DOHH2 (cell line): Measurements from ENCODE around the gene MPHOSPH9.

Experiments used
- H3F3A ChIP-seq: fragments of 200-600 bp; sonication (generic), shearing (Covaris generic); 2 replicates; pipeline ENCODE4 v1.6.0; 2016; ENCODE audit warnings: antibody characterized with exemption, mild to moderate bottlenecking; ENCODE audit not compliant: control insufficient read depth, insufficient read depth
- H3K27ac ChIP-seq: fragments of 200-600 bp; sonication (generic); 2 replicates; pipeline ENCODE4 v1.5.1; 2014; ENCODE audit warnings: low read depth, mild to moderate bottlenecking, low read length, moderate library complexity
- H3K27me3 ChIP-seq: fragments of 200-600 bp; sonication (generic); 2 replicates; pipeline ENCODE4 v1.6.1; 2014; ENCODE audit warnings: mild to moderate bottlenecking, low read length, mixed read lengths; ENCODE audit not compliant: control insufficient read depth
- H3K36me3 ChIP-seq: fragments of 200-600 bp; sonication (generic); 2 replicates; pipeline ENCODE4 v1.6.1; 2014; ENCODE audit warnings: mild to moderate bottlenecking, low read length, moderate library complexity, mixed read lengths; ENCODE audit not compliant: control insufficient read depth
- H3K4me1 ChIP-seq: fragments of 200-600 bp; sonication (generic); 2 replicates; pipeline ENCODE4 v1.6.1; 2014; ENCODE audit warnings: mild to moderate bottlenecking, low read length, mixed read lengths; ENCODE audit not compliant: control insufficient read depth
- H3K4me2 ChIP-seq: fragments of 200-600 bp; sonication (generic); 2 replicates; pipeline ENCODE4 v1.6.0; 2014; ENCODE audit warnings: mild to moderate bottlenecking, low read length, moderate library complexity
- H3K4me3 ChIP-seq: fragments of 200-600 bp; sonication (generic); 2 replicates; pipeline ENCODE4 v1.5.1; 2014; ENCODE audit warnings: mild to moderate bottlenecking, low read length, mixed read lengths
- H3K79me2 ChIP-seq: fragments of 200-600 bp; sonication (generic); 2 replicates; pipeline ENCODE4 v1.6.1; 2014; ENCODE audit warnings: mild to moderate bottlenecking, low read length, mixed read lengths; ENCODE audit not compliant: control insufficient read depth
- H3K9me2 ChIP-seq: fragments of 200-600 bp; sonication (generic); replicated peaks from 2 replicates; pipeline ENCODE4 v1.6.1; 2014; ENCODE audit warnings: mild to moderate bottlenecking, low read length, mixed read lengths; ENCODE audit not compliant: control insufficient read depth
- H3K9me3 ChIP-seq: fragments of 200-600 bp; sonication (generic); 2 replicates; pipeline ENCODE4 v1.6.1; 2014; ENCODE audit warnings: antibody characterized with exemption, low read length, mixed read lengths; ENCODE audit not compliant: control insufficient read depth, insufficient read depth
- H4K20me1 ChIP-seq: fragments of 200-600 bp; sonication (generic); 2 replicates; pipeline ENCODE4 v1.6.0; 2014; ENCODE audit warnings: low read depth, mild to moderate bottlenecking, antibody characterized with exemption, low read length, moderate library complexity; ENCODE audit not compliant: control insufficient read depth, insufficient read depth
- CTCF ChIP-seq: fragments of 200-600 bp; sonication (generic); IDR thresholded peaks from one replicate; pipeline ENCODE4 v1.5.1; 2014; ENCODE audit warnings: antibody characterized with exemption, mild to moderate bottlenecking, low read depth, low read length; ENCODE audit not compliant: poor library complexity, severe bottlenecking
- EZH2phosphoT487 ChIP-seq: fragments of 200-600 bp; sonication (generic); IDR thresholded peaks from 2 replicates; pipeline ENCODE4 v1.6.1; 2017; ENCODE audit warnings: borderline replicate concordance, mild to moderate bottlenecking, antibody characterized with exemption, low read length, moderate library complexity, mixed read lengths

MPHOSPH9 gene

GRCh38 chr12:123119808-123120207 is 113.1 kb downstream of the MPHOSPH9 start:
- no peak overlapping the region for H3K27ac ChIP-seq
- no peaks in the 10 kb centered on the region for H3K36me3 ChIP-seq
- TF ChIP-seq CTCF, result no peak
- no peak for TF ChIP-seq EZH2phosphoT487
- no peaks in the 10 kb centered on the region for H4K20me1 ChIP-seq
- H3K4me3 ChIP-seq, result no peak overlapping the region
- peaks cover 2% of the 10 kb centered on the region; the same call in 1 of the 2 replicates for H3K27me3 ChIP-seq
- H3K9me3 ChIP-seq, result no peaks in the 10 kb centered on the region
- H3K4me2 ChIP-seq, result no peak overlapping the region
- no peaks in the 10 kb centered on the region for H3K79me2 ChIP-seq
- H3K4me1 ChIP-seq, result no peaks in the 10 kb centered on the region
- no peaks in the 10 kb centered on the region for H3F3A ChIP-seq
- no peaks in the 10 kb centered on the region for H3K9me2 ChIP-seq

- no peaks in the 10 kb centered on the region for H3K36me3 ChIP-seq
- TF ChIP-seq CTCF (no peak), EZH2phosphoT487 (no peak)
- H3K4me3 ChIP-seq, result no peak overlapping the region
- no peaks in the 10 kb centered on the region for H3F3A ChIP-seq
- H3K9me2 ChIP-seq, result no peaks in the 10 kb centered on the region
- H3K27me3 ChIP-seq, result peaks cover 13% of the 10 kb centered on the region; the same call in 1 of the 2 replicates
- H3K4me2 ChIP-seq, result no peak overlapping the region
- H4K20me1 ChIP-seq, result no peaks in the 10 kb centered on the region
- H3K4me1 ChIP-seq, result no peaks in the 10 kb centered on the region
- H3K27ac ChIP-seq, result no peak overlapping the region
- no peaks in the 10 kb centered on the region for H3K9me3 ChIP-seq
- H3K79me2 ChIP-seq, result no peaks in the 10 kb centered on the region
These were observed 114.4 kb downstream of the MPHOSPH9 start for GRCh38 chr12:123118497-123118896.

GRCh38 chr12:123115409-123116121 is 117.4 kb downstream of the MPHOSPH9 start:
- Histone ChIP-seq H3K27ac (no peak overlapping the region), H3K4me2 (no peak overlapping the region)

More at GRCh38 chr12:123115409-123116121, 117.4 kb downstream of the MPHOSPH9 start:
- H3K27me3 ChIP-seq, result peaks cover 13% of the 10 kb centered on the region; the same call in 1 of the 2 replicates
- H4K20me1 ChIP-seq, result no peaks in the 10 kb centered on the region
- no peaks in the 10 kb centered on the region for H3F3A ChIP-seq
- H3K9me3 ChIP-seq, result no peaks in the 10 kb centered on the region
- H3K36me3 ChIP-seq, result no peaks in the 10 kb centered on the region
- no peak for TF ChIP-seq EZH2phosphoT487
- no peak for TF ChIP-seq CTCF
- H3K9me2 ChIP-seq, result no peaks in the 10 kb centered on the region
- no peaks in the 10 kb centered on the region for H3K4me1 ChIP-seq
- H3K4me3 ChIP-seq, result no peak overlapping the region
- H3K79me2 ChIP-seq, result no peaks in the 10 kb centered on the region
